Adrenal gland (tissue), 12 donors: ENCODE measurements around the gene PXYLP1. TPM values are rescaled to one million over a fixed set of nuclear protein-coding genes. Genes with fewer than 3 reads are reported as not detected.

ENCODE experiments used
- DNase-seq, 7 donors: peaks; one replicate each; pipeline ENCODE4 v3.0.0-alpha.2; 2019 to 2020
- H3K27ac ChIP-seq, 5 donors: fragments of 200-600 bp; sonication (generic) in 4 of 5; 1 replicate in 3 of 5; 2 replicates in 2 of 5; pipeline versions ENCODE4 v1.5.1 to v1.8.0; 2016 to 2020; ENCODE audit warnings: mild to moderate bottlenecking in 1 of 5
- H3K27me3 ChIP-seq: fragments of 200-600 bp; 2 replicates; pipeline ENCODE4 v1.8.0; 2021
- H3K36me3 ChIP-seq, 2 donors: fragments of 200-600 bp; replicated peaks in 1 of 2; 1 replicate in 1 of 2; 2 replicates in 1 of 2; pipeline versions ENCODE4 v1.5.1 to v1.8.0; 2018 to 2022
- H3K4me1 ChIP-seq, 2 donors: fragments of 200-600 bp; replicated peaks in 1 of 2; 1 replicate in 1 of 2; 2 replicates in 1 of 2; pipeline versions ENCODE4 v1.5.1 to v1.8.0; 2018 to 2021
- H3K4me3 ChIP-seq, 4 donors: fragments of 200-600 bp; sonication (generic) in 3 of 4; one replicate each; pipeline ENCODE4 v1.5.1; 2016 to 2018
- H3K9me3 ChIP-seq, 3 donors: fragments of 200-600 bp; sonication (generic) in 1 of 3; replicated peaks in 1 of 3; 1 replicate in 2 of 3; 2 replicates in 1 of 3; pipeline versions ENCODE4 v1.5.1 to v1.8.0; 2016 to 2021
- POLR2A ChIP-seq, 2 donors: fragments of 450-650 bp; IDR thresholded peaks; one replicate each; pipeline ENCODE4 v1.6.1; 2017; ENCODE audit warnings: antibody characterized with exemption in 2 of 2, mild to moderate bottlenecking in 2 of 2, moderate library complexity in 1 of 2
- WGBS, 4 donors: extraction: QIAGEN DNeasy Blood & Tissue Kit in 2 of 4; methylation state at CpG; one replicate each; pipeline versions ENCODE4 v1.1.5 to v1.1.7; 2013 to 2017; 5-methylcytosine and 5-hydroxymethylcytosine counted together
- intact Hi-C, 2 donors: fragments of 100-400 bp; cut with DNase I; formaldehyde crosslinking; loops; one replicate each; pipeline versions ENCODE4 v1.14.1 to v1.15.0; 2022 to 2023
- polyA plus RNA-seq, 3 donors: library from polyadenylated mRNA; stranded (reverse); fragments of 200-250 nt in 2 of 3; fragments of 350-450 nt in 1 of 3; fragmentation: Illumina TruSeq in 1 of 3; extraction: RNeasy Lipid Tissue Mini Kit (QIAGEN cat#74804) in 1 of 3; gene quantifications; one replicate each; pipeline ENCODE4 v1.2.3, GENCODE V29; 2013 to 2014
- total RNA-seq, 9 donors: library from RNA; depleted of rRNA in 4 of 9; stranded (reverse); fragments of >200 nt in 4 of 9; fragments of 120-200 nt in 1 of 9; fragmentation: NEBNext Ultra II Directional in 1 of 9; extraction: Animal tissue kit (Norgen Biotek cat#: 25700) in 1 of 9; gene quantifications; one replicate each; pipeline versions ENCODE4 v1.1.0 to v1.2.4, GENCODE V29; 2013 to 2023
- TF ChIP-seq, protein P1 (sequence below), 6 experiments: fragments of 450-650 bp in 4 of 6; fragments of 200-600 bp in 2 of 6; sonication (generic) in 1 of 6; IDR thresholded peaks; 1 replicate in 5 of 6; 2 replicates in 1 of 6; pipeline versions ENCODE4 v1.5.1 to v1.8.0; 2016 to 2021; ENCODE audit warnings: antibody characterized with exemption in 6 of 6, mild to moderate bottlenecking in 2 of 6, moderate library complexity in 1 of 6
- donor health status: healthy with polysubstance abuse.
- donor health status: Bipolar disorder and iron deficiency.
- donor health status: DM: yes; HTN: yes; CAD: no.
- donor health status: DM: no; HTN: no; CAD: no.
- donor health status: DM: no; HTN: no; CAD: no.
- donor health status: DM: yes; HTN: yes; CAD: no.

Gene PXYLP1
- total and polyA plus RNA-seq, 12 donors, result 5.5 to 22.7 (median 8.1) TPM

- 90 to 98% (median 96%) methylated on average over 1 of the region's 1 CpG for WGBS, 4 donors
- Histone ChIP-seq H3K4me3 (no peak overlapping the region), H3K27me3 (no peaks in the 10 kb centered on the region), H3K36me3 (no peaks in the 10 kb centered on the region), H3K4me1 (peaks cover 6 to 7% of the 10 kb centered on the region in 2 donors), H3K9me3 (no peaks in the 10 kb centered on the region), H3K27ac (no peak overlapping the region)
- intact Hi-C loops, result no loop called here
- no peak for TF ChIP-seq POLR2A (IDR thresholded peaks at IDR 0.05)
- DNase-seq, result no peak
Observed at GRCh38 chr3:141316851-141317250, 85.2 kb downstream of the PXYLP1 start.

DNA sequence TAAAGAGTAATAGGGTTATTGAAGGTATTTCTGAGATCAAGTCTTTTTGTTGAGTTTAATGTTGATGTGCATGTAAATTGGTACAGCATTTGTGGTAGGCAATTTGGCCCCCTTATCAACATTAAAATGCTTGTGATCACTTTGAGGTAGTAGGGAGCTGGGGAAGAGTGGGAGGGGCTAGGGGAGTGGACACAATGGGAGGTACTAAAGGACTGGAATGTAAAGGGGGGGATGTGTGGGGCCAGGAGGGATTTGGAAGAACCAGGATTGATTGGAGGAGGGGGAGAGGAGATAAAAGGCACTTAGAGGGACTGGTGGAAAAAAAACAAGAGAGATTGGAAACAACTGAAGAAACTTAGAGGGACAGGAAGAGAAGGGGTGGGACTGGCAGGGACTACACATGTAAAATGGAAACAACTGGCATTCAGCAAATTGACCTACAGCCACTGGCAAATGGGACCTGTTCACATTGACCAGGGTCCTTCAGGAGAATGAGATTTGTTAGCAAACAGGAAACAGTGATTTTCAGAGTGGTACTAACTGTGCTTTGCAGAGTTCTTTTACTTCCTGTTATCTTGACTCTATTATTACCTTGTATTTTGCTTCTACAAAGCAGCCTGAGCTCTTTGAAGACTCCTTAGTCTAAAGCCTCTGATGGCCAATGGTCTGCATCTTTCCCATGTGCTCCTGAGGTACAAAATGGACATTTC lies 88.9 kb downstream of the PXYLP1 start:
- Histone ChIP-seq H3K27ac (no peak overlapping the region), H3K36me3 (no peaks in the 10 kb centered on the region), H3K27me3 (no peaks in the 10 kb centered on the region), H3K9me3 (no peaks in the 10 kb centered on the region), H3K4me1 (no peaks in the 10 kb centered on the region), H3K4me3 (no peak overlapping the region)
- no peak for DNase-seq
- TF ChIP-seq POLR2A (IDR thresholded peaks at IDR 0.05), result no peak
- TF ChIP-seq, protein P1, sequence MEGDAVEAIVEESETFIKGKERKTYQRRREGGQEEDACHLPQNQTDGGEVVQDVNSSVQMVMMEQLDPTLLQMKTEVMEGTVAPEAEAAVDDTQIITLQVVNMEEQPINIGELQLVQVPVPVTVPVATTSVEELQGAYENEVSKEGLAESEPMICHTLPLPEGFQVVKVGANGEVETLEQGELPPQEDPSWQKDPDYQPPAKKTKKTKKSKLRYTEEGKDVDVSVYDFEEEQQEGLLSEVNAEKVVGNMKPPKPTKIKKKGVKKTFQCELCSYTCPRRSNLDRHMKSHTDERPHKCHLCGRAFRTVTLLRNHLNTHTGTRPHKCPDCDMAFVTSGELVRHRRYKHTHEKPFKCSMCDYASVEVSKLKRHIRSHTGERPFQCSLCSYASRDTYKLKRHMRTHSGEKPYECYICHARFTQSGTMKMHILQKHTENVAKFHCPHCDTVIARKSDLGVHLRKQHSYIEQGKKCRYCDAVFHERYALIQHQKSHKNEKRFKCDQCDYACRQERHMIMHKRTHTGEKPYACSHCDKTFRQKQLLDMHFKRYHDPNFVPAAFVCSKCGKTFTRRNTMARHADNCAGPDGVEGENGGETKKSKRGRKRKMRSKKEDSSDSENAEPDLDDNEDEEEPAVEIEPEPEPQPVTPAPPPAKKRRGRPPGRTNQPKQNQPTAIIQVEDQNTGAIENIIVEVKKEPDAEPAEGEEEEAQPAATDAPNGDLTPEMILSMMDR (IDR thresholded peaks at IDR 0.05), result no peak
- intact Hi-C loops, result no loop called here

DNA sequence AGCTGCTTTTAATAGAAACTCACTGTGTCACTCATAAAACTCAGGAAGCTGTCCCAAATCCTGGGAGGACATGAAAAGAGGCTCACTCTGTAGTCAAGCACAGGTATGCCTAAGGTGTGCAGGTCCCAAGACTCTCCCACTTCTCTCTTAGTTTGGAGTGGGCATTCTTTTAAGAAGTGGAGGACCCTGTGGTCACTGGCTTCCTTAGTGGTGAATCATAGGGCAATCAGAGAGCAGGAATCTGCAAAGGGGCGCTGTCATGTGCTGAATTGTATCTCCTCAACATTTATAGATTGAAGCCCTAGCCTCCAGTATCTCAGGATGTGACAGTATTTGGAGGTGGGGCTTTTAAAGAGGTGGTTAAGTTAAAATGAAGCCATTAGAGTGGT lies 89.5 kb downstream of the PXYLP1 start:
- no peak overlapping the region for H3K27ac ChIP-seq
- no peaks in the 10 kb centered on the region for H3K4me1 ChIP-seq
- no peaks in the 10 kb centered on the region for H3K9me3 ChIP-seq
- no peaks in the 10 kb centered on the region for H3K36me3 ChIP-seq
- no peak for TF ChIP-seq POLR2A (IDR thresholded peaks at IDR 0.05)
- TF ChIP-seq, protein P1 (IDR thresholded peaks at IDR 0.05), result no peak
- intact Hi-C loops, result no loop called here
- DNase-seq, result no peak
- no peaks in the 10 kb centered on the region for H3K27me3 ChIP-seq
- WGBS, 4 donors, result 94 to 100% (median 96%) methylated on average over 1 of the region's 1 CpG
- no peak overlapping the region for H3K4me3 ChIP-seq

DNA sequence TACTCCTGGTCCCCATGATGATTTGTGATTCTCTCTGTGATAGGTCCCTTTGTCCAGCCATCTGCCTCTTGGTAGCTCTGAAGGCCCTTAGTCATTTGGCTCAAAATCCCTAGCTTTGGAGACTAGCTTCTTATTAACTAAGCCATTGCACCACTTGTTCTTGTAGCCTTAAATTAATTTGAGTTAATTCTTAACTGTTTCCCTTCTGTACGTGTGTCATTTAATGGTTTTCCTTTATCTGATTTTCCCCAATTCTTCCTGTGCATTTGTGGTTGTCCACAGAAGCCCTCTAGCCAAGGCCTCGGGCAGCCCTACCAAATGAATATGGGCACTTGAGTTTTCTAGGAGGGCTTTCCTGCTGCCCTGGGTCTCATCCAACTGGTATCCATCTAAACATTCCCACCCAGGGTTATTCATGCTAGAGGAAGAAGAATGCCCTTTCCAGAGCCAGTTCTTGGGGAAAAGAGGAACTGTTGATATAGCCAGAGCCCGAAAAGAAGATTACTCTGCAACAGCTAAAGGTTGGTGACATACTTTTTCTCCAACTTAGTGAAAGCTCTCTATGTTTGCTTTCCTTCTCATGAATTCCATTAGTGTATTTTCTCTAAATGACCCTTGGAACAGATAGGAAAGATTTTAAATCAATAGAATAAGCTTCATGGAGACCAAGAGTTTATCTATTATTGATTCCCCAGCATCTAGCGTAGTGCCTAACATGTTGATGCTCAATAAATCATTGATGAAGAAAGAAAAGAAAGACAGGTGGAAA lies 92.5 kb downstream of the PXYLP1 start:
- H3K36me3 ChIP-seq, result no peaks in the 10 kb centered on the region
- DNase-seq, result no peak
- TF ChIP-seq POLR2A (IDR thresholded peaks at IDR 0.05), result no peak
- TF ChIP-seq, protein P1 (IDR thresholded peaks at IDR 0.05), result no peak
- H3K27me3 ChIP-seq, result no peaks in the 10 kb centered on the region
- H3K4me1 ChIP-seq, result no peaks in the 10 kb centered on the region
- no peak overlapping the region for H3K27ac ChIP-seq
- 78 to 88% (median 84%) methylated on average over 4 of the region's 4 CpGs for WGBS, 4 donors
- no peak overlapping the region for H3K4me3 ChIP-seq
- H3K9me3 ChIP-seq, result no peaks in the 10 kb centered on the region
- intact Hi-C loops, result no loop called here
